GM19193 (cell line): ENCODE measurements around the gene TAF10.

Source experiments
- POLR2A ChIP-seq: IDR thresholded peaks from 4 replicates; pipeline ENCODE4 v1.6.1; 2011; ENCODE audit not compliant: insufficient read depth, insufficient read length; ENCODE audit errors: extremely low read depth

Gene TAF10

DNA sequence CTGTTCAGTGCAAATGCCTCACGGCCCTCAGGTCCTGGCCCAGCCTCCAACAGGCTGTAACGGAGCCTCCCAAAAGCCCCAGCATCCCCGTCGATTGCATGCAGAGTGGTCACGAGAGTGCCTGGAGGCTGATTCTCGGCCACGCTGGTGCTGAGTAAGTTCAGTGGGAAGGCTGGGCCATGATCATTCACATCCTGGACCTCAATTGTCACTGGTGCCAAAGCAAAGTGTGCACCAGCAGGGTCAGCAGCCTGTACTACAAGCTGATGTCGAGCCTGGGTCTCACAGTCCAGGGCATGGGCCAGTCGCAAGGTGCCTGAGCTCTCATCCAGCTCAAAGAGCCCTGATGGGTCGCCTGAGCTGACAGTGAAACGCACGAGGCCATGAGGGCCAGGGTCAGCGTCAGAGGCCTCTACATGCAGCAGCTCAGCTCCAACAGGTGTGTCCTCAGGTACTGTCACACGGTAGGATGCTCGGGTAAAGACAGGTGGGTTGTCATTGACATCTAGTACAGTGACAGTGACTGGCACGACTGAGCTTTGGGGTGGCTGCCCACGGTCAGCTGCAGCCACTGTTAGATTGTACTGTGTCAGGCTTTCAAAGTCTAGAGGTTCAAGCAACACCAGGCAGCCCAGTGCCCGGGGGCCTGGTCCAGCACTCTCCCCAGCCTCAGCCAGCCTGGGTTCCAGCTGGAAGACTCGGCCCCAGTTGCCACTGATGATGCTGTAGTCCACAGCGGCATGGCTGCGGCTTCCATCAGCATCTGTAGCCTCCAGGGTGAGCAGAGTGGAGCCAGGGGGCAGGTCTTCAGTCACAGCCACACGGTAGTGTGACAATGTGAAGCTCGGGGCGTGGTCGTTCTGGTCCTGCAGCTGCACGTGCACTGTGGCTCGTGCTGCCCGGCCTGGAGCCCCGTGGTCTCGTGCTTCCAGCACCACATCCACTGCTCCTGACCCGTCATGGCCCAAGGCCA is 11.7 kb upstream of the TAF10 start:
- no peak for TF ChIP-seq POLR2A

DNA sequence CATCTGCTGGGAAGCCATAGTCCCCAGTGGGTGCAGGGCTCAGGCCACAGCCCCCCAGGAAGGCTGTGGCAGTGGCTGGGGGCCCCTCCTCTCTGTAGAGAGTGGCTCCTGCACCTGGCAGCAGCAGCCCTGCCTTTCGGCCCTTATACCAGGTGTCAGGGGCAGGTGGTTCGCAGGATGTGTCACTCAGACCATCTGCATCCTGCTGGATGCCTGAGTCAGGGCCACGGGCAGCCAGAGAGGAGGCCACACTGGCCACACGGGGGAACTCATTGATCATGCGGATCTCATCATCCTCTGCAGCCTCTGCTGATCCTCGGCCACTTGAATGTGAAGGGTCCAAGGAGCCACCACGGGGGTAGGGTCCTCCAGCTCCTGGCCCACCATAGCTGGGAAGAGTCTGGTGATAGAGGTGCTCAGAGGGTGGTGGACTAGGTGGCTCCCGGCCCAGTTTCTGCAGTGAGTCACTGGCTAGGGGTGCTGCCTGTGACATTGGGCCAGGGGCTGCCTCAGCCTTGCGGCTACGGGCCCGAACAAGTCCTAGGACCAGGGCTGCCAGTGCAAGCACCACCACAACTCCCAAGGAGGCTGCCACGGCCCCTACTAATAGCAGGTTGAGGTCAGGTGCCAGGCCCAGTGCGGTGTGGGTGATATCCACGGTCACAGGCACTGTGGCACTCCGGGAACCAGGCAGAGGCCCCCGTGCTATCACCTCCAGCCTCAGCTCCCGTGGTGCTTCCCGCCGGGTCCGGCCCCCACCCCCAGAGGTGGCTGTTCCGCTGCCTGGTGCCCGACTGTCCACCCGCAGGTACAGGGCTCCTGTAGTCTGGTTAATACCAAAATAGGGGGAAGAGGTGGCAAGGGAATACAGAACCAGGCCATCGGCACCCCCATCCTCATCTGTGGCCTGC is 10.5 kb upstream of the TAF10 start:
- TF ChIP-seq POLR2A, result no peak

DNA sequence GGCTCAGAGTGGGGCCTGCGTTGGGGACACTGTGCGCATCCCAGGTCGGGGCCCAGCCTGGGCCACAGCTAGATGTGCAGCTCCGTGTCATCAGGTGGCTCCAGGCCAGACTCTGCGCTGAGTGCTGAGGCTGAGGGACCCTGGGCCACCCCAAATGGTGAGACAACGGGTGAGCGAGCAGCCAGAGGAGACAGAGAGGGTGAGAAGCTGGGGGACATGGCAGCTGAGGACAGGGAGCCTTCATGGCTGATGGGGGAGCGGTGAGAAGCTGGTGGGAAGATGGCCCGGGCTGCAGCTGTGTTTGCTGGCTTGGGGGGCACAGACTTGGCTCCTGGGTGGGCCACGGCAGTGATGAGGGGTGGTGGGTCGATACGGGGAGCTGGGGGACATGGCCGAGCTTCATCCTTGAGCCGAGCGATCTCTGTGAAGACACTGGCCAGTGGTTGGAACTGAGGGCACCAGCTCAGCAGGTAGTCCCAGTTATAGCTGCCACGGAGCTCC is 9.7 kb upstream of the TAF10 start:
- TF ChIP-seq POLR2A, result no peak

DNA sequence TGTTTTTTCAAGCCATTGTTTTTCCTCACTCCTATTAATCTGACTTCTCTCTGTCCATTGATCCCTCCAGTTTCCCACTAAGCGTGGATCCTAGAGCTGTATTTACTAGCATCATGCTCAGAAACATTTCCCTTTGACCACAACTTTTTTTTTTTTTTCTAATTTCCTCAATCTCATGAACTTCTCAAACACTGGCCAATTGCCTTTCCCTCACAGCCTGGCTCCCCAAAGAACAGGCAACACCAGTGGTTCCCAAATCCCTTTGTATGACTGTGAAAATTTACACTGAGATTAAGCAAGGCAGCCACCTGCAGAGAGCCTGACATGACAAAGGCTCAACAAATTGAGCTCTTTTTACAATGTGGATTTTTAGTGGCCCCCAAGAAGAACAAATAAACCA is 8.6 kb upstream of the TAF10 start:
- no peak for TF ChIP-seq POLR2A

DNA sequence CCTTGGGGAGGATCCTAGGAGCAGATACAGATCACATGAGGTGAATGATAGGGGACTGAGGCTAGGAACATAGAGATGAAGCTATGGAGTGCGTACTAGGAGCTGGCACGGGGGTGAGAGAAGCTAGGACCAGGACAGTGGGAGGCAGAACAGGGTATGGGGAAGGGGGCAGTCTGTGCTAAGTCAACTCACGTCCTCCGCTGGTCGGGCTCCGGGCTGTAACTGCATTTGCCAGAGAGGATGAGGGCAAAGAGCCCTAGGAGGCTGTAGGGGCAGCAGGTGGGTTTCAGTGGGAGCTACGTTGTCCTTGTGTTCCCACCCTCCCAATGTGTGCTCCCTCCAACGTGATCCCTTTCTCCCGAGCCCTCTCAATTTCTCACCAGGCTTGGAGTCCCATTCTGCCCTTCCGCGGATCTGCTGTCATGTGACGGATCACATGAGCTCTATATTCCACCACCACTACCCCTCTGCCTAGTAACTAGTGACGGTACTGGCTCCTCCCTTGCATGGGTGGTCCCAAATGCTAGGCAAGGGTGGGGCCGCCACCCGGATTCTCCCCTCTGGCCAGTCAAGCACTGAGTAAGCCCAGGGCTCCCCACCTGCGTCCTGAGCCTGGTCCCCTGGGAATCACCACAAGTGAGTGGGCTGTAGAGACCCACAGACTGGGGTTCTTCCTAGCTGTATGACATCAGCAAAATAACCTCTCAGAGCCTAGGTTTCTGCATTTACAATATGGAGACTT is 7.2 kb upstream of the TAF10 start, which contains the start of gene TPP1:
Gene TPP1, minus strand, starts transcription at position 419 of the 742 bp plus-strand sequence. Its CDS starts 22 bp downstream, at position 397.
- TF ChIP-seq POLR2A, result peak; percentile 74

DNA sequence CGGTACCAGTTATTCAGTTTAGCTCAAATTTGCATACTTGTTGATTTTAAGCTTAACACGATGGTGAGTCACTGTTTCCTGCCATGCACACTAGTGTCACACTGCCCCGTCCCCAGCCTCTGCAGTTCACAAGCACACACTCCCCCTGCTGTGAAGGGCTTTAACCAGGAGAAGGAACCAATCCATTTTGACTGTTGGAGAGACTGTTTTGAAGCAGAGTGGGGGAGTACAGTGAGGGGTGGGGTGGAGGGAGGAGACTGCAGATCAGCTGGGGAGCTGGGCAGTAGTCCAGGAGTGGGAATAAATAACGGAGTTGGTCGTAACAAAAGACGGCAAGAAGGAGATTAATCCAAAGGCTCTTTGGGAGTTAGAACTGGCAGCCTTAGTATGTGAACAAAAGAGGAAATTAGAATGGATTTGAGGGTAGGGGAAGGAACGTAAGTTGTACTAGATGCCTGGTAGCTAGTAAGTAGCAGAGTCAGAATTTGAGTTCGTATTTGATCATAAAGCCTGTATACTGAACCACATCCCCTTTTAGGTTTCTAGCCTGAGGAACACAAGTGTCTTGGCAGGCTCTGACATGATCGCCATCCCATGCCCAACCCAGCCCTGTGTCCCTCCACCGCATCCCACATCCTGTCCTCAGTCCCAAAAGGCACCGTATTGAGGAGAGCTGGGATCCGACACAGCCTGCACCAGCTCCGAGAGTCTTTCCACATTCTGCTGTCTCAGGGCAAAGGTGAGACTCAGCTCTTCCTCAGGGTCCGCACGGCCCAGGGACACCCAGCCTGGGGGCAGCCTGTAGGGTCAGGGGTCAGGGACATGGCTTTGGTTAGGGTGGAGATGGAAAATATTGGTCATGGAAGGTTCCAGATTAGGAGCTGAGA is 6.3 kb upstream of the TAF10 start:
- peak; percentile 28 for TF ChIP-seq POLR2A

DNA sequence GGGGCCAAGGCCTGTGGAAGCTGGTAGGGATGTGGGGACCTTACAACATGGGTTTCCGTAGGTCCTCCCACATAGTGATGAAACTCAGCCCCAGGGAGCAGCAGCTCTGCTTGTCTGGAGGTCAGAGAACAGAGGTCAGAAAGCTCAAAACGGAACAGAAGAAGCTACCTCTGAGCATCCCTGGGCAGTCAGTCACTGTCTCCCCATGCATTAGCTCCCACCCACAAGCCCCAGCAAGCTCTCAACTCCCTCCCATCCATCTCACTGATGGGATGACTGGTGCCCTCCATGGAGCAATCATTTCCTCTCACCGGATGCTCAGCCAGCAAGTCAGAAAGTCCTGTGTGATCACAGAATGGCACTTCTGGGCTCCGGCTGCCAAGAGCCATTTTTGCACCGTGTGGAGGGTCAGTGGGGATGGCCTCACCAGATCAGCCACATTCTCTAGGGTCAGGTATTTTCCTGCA is 5.3 kb upstream of the TAF10 start:
- no peak for TF ChIP-seq POLR2A

DNA sequence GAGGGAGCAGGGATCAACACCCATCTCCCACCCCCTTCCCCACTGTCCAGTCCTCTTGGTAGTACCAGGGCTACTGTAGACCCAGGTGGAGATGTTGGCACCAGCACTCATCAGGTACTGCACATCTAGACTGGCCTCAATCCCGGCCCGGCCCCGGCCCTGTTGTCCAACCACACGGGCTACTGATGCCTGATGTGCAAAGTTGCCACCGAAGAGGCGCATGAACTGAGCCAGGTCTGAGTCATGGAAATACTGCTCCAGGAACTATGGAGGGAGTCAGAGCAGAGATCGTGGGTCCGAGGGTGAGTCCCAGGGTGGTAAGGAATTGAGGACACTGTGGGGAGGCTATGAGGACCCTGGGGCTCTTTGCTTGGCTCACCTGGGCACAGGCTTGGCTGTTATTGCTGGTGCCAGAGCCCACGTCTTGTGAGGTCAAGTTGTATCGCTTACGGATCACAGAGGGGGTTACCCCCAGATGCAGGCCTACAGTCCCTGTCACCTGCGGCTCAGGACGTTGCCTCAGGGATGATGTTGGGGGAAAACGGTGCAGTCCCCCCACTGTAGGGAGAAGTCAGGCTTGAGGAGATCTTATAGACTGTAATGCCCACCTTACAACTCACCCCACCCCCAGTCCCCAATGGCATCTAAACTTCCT is 4.7 kb upstream of the TAF10 start:
- TF ChIP-seq POLR2A, result no peak

DNA sequence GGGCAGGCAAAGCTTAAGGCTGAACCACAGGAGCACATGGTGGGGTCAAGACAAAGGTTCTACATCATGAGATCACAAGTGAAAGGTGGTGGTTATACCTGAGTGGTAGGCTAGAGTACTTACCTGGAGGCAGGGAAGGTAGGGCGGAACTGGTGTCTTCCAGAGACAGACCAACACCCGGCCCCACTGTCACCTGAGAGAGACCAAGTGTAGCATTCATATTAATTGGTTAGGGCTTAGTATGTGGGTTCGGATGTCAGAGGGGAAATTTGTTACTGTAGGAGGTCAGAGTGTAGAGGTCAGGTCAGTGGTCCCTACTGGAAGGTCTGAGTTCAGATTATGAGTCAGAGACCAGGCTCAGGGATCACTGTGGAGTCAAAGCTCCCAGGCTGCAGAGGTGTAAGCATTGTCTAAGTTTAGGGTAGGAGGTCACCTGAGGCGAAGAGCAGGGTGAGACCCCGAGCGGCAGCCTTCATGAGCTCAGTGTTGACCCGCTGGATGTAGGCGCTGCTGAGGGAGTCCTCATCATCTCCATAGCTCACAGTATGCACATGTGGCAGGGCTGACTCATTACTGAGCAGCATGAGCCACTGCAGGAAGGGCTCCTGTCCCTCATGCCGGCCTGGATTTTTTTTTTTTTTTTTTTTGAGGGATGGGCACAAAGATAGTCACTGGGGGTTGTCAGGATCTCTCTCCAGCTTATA is 4.0 kb upstream of the TAF10 start:
- TF ChIP-seq POLR2A, result no peak

DNA sequence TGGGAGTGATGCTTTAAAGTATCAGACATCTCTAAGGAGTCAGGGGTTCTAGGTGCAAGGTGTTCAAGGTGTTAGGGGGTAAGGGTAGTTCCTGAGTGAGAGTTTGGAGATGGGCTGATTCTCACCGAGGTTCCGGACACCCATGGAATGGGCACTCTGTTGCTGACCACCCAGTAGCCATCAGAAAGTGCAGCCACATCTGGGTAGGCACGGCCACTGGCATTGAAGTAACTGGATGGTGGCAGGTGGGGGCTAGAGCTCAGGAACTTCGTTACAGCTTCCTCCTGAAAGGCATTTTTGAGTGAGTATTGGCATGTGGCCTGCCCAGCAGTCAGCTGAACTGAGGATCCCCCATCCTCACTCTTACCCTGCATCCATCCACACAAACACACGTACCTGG is 3.0 kb upstream of the TAF10 start:
- no peak for TF ChIP-seq POLR2A

DNA sequence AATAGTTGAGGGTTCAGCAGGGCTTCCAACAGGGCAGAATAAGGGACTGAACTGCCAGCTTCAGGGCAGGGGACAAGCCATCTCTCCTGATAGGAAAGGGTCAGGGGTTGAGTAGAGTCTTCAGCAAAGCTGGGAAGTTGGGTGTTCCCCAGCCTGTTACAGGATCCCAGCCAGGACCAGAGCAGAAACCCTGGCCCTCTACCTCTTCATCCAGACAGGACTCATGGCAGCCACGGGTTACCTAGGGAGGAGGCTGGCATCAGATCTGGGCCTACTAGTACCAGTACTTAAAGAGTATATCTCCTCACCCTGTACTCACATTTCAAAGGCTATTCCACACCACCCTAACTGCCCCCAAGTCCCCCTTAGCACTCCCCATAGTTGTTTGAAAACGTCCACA is 2.4 kb upstream of the TAF10 start:
- TF ChIP-seq POLR2A, result no peak

DNA sequence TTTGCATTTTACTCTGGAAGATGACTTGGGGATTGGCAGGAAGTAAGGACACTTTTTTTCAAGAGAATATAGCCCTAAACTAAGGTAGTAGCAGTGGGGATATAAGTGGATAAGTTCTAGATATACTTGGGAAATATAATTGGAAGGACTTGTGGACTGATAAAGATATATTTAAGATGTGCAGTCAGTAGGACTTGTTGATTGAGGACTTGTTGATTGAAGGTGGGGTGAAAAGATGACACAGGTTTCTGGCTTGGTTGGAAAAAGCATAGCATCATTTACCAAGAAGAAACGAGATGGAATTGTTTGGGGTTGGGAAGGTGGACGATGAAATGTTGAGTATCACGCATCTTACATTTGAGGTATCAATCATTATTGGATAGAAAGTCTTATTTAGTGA is 1.5 kb upstream of the TAF10 start:
- no peak for TF ChIP-seq POLR2A

DNA sequence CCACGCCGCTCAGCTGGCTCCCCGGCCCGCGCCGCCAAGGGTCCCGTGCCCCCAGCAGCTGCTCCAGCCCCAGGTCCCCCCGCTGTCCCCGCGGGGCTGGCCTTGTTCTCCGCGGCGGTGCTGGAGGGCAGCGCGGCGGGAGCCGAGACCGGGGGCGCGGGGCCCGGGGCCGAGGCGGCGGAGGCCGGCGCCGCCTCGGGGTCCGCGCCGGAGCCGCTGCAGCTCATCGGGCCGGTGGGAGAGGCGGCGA is 128 bp downstream of the TAF10 start:
- TF ChIP-seq POLR2A, result no peak
